T-helper 9 cell (primary cell): ENCODE results near the gene RAC2.

Experiments
- DNase-seq: peaks from one replicate; pipeline ENCODE4 v3.0.0-alpha.2; 2020

RAC2 gene

DNA sequence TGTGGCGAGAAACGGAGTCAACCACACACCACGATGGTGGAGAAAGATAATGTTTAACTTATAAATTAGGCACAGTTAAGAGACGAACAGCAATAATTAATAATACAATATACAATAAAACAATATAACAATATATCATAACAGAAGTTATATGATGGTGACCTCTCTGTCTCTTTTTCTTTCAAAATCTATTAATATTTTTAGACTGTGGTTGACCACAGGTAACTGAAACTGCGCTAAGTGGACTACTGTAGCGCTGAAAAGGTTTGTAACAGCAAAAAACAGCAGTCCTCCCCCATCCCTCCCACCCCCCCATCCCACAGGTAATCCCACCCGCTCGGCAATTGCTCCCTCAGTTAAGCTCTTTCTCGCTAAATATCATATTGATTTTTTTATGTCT lies 28.2 kb downstream of the RAC2 start:
- DNase-seq = no peak

- DNase-seq = no peak
Observed at GRCh38 chr22:37214731-37215030, 29.4 kb downstream of the RAC2 start.

GRCh38 chr22:37213941-37214730 lies 29.9 kb downstream of the RAC2 start:
- DNase-seq = no peak

DNA sequence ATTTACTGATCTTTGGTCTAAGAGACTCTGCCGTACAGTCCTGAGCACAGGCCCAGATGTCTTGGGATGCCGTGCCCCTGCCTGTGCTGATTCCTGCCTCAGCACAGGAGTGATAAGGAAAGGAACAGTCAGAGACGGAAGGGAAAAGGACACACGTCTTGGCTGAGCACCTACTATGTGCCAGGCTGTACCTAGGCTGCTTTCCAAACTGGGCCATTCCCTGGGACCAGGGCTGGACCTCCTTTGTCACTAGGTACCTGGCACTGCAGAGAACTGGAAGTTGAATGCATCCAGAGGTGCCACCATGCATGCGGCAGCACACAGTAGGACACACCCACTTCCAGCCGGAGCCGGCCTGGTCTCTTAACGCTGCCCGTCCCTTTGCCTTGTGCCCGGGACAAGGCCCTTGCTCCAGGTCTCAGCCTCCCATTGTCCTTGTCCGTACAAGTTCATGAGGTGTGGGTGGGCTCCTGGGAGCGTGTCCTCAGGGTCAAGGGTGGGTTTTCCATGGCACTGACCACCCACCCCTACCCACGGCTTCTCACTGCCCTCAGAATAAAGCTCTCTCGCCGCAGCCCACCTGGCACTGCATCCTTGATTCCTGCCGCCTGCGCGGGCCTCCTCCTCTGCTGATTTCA lies 30.7 kb downstream of the RAC2 start:
- DNase-seq = no peak

DNA sequence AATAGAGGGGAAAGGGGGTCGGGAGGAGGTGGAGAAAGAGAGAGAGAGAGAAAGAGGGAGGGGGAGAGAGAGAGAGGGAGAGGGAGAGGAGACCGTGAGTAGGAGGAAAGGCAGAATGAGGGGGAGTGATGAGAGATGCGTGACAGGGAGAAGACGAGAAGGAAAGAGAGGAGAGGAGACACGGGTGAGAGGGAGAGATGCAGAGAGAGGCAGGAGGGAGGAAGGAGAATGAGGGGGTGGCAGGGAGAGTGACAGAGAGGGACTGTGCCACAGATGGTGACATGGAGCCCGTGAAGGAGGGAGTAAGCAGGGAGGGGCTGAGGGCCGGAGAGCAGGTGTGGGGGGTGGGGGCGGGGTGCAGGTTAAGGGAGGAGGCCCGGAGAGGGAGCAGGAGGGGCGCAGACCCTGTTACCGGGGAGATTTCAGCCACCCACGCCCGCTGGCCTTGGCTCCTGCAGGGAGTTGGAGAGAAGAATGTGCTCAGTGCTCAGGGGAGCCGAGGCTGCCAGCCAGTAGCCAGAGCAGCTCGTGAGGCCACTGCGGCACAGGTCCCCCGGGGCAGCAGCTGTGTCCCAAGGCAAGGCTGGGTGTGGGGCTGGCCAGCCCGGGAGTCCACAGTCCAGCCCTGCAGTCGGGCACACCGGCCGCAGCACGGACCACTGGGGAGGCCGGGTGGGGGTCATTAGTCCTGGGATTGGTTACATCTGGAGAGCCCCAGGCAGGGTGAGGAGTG lies 31.7 kb downstream of the RAC2 start, which contains the start of gene SSTR3:
TSS of gene SSTR3 (minus strand) at position 304 of the 733 bp plus-strand sequence. CDS start 4,674 bp downstream, outside the sequence.
- DNase-seq = no peak

DNA sequence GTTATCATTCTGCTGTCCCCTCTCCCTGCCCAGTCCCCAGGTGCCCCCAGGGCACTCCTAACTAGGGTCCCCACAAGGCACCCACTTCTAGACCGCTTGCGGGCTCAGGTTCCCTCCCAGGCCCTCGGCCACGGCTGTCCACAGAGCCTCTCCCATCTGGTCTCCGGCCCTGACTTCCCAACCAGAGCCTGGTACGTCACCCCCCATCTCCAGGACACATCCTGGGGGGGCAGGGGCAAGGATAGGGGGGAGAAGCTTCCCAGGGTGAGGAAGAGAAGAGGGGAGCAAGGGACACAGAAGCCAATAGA lies 32.2 kb downstream of the RAC2 start:
- no peak for DNase-seq

- DNase-seq = no peak
Observed at GRCh38 chr22:37211075-37211865, 32.8 kb downstream of the RAC2 start.

GRCh38 chr22:37210041-37210803 lies 33.8 kb downstream of the RAC2 start:
- DNase-seq = no peak

DNA sequence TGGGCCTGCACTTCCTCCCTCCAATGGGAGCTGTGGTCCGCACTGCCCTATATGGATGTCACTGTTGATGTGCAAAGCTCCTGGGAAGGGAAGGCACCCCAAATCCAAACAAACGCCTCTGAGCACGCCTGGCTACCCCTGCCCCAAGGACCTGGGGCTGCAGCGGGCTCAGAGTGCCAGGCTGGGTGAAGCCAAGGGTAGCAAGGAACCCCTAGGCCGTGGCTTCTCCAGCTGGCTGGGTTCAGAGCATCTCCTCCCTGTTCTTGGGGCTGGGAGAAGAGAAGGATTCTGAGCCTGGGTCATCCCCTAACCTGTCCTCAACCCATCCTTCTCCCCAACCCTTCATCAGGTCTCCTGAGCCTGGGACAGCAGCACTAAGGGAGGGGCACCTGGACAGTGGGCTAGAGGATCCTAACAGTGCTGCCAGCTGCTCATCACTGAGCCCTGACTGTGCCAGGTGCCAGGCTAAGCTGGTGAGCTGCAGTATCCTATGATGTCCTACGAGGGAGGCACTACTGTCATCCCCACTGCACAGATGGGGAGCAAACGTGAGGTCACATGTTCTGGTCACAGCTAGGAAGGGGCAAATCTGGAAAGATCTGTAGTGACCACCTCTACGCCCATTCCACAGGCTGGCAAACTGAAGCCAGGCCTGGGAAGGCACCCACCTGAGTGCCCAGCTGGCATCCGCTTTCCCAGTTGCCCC lies 34.8 kb downstream of the RAC2 start:
- DNase-seq = no peak

DNA sequence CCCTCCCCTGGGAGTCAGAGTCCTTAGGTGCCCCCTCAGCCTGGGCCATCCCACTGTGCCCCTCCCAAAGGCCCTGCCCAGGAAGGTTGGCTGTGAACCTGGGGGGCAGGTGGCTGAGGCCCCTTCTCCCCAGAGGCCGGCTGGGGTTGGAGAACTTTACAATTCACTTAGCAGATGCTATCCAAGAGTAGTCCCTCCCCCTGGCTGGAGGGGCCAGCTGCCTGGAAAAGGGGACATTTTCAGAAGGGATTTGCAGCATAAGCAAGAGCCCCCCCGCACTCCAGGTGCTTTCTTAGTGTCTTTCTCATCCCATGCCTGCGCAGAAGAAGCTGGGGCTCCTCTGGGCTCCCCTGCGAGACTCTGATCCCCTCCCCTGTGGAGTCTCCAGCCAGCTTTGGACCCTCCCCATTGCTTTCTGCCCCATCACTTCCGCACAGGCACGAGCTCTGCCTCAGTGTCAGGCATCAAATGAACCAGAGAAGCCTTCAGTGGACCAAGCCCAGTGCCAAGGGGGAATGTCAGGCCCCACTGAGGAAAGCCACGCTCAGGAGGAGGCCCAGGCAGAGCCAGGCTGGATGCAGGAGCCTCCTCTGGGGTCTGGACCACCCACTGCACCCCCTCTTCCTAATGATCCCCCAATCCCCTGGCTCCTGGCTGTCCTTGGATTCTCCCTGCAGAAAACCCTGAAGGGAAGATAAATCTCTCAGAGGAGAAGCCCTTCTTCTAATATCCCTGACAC lies 35.5 kb downstream of the RAC2 start:
- no peak for DNase-seq

- no peak for DNase-seq
Observed at GRCh38 chr22:37207981-37208380, 36.1 kb downstream of the RAC2 start.

GRCh38 chr22:37206841-37207821 lies 36.9 kb downstream of the RAC2 start:
- no peak for DNase-seq

DNA sequence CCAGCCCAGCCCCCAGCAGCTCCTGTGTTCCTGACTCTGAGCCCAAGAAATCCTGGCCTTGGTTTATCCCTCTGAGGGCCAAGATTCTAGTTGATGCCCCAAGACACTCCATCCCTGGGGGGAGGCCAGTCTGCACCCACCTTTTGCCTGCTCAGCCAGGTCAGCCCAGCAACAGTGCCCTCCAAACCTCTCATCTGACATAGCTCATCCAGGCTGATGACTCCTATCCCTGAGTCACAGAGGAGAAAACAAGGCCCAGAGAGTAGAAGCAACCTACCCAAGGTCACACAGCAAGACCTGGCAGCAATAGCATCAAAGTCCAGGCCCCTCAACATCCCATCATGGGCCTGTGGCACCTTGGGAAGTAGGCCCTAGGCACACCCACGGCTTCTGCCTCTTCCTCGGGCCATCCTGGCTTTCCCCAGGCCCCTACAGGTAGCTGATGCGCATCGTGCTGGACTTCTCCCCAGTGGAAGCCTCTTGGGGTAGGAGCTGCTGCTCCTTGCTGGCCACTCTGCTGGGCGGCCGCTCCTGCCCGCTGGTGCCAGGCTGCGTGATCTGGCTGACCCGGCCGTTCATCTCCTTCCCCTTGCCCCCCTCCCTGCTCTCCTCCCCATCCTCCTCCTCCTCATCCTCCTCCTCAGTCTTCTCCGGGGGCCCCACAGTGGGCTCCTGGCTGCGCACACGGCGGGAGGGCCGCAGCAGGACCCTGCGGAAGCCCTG lies 37.8 kb downstream of the RAC2 start:
- no peak for DNase-seq

DNA sequence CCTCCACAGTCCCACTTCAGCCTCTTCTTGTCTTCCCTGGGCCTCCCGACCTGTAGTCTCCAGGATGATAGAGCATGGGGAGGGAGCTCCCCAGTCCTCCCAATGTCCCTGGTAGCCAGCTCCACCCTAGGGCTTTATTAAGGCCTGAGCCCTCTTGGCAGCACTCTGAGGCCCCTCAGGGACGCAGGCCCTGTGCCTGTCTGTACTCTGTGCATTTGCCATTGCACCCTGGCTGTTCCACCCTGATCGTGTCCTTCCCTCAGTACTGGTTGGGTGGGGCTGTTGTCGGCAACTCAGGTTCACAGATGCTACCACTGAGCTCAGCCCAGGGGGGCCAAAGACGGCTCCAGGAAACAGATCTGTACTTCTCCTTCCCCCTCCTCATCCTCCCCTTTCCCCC lies 39.0 kb downstream of the RAC2 start:
- no peak for DNase-seq

DNA sequence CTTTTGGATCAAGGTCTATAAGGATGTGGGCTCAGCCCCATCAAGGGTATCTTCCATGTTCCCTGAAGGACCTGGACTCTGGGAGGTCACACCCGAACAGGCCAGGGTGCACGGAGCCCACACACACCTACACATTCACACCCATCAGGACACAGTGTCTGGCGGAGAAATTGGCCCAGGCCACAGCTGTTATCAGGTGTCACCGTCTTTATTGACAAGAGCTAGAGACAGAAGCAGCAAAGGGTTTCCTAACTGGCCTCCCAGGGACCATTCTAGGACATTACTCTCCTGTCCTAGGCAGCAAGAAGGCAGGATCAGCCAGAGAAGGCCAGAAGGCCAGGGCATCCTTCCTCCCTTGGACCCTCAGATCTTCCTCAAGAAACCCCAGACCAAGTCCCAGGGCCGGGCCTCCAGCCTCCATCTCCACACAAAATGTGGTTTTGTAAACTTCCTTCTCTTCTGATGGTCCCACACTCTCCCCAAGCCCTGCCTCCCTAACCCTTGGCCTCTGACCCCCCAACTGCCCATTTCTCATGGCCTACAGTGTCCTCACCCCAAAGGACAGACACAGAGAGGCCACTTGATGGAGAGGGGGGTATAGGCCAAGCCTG lies 39.9 kb downstream of the RAC2 start:
- no peak for DNase-seq

DNA sequence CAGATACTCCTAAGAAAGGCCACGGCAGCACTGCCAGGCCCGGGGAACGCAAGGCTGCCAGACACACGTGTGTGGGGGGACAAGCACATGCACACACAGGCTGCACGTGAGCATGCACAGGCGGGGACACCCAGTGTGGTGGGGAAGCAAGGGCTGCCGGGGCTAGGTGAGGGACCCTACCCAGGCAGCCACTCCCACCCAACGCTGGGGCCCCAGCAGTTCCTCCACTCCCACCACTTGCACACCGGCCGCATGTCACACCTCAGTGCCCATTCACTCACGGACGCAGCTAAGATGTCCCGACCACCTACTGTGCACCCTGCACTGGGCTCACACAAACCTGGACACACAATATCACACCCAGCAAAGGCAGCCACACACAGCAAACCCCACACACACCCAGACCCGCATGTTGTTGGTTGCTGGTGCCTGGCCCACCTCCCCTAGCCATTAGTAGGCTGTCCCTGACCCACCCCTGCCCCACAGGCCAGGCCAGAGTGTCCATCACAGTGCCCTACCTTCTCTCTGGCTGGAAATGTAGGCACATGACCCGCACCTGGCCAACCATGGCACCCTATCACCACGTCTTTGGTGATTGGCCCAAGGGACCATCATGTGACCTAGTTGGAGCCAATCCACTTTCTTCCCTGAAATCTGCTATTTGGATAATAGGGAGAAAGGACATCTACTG lies 40.6 kb downstream of the RAC2 start:
- no peak for DNase-seq

GRCh38 chr22:37202716-37203115 lies 41.4 kb downstream of the RAC2 start:
- DNase-seq = no peak

DNA sequence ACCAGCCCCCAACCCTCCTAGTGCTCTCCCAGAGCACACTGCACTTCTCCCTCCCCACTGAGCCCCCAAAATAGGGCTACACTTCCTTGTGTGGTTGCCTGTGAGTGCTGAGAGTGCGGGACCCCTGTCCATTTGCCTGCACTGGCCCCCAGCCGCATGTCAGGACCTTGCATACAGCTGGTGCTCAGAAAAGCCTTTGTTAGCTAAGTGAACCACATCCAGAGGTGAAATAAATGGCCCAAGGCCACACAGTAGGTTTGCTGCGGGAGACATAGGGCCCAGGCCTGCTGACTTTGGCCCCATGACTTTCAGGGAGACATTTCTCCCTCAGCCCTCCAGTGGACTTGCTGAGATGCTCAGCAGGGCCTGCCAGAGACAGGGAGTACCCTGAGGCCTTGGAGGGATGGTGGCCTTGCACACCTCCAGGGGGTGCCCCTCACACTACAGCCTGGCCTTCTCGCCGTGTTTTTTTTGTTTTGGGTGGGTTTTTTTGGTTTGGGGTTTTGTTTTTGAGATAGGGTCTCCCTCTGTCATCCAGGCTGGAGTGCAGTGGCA lies 42.0 kb downstream of the RAC2 start:
- DNase-seq = no peak
